Activated CD4-positive, CD25-positive, alpha-beta regulatory T cell (primary cell): ENCODE data around the gene UBE2J2.

ENCODE experiments used
- DNase-seq, 4 experiments: peaks; one replicate each; lab custom pipeline; 2025; lab: John Stamatoyannopoulos, UW

The UBE2J2 gene

GRCh38 chr1:1211541-1212441 is 61.9 kb downstream of the UBE2J2 start:
- no peak for DNase-seq

GRCh38 chr1:1210726-1211540 is 62.7 kb downstream of the UBE2J2 start:
- no peak for DNase-seq

GRCh38 chr1:1208713-1209433 is 64.8 kb downstream of the UBE2J2 start:
- no peak for DNase-seq

- no peak for DNase-seq
Measured at GRCh38 chr1:1207571-1207892, 66.1 kb downstream of the UBE2J2 start.

- DNase-seq = no peak
Measured at GRCh38 chr1:1206966-1207531, 66.6 kb downstream of the UBE2J2 start.

- DNase-seq = no peak
Measured at GRCh38 chr1:1206376-1206965, 67.2 kb downstream of the UBE2J2 start, which contains the start of gene TNFRSF18. TNFRSF18 (minus strand) TSS chr1:1206592; CDS start chr1:1206571, 21 bp downstream.

- no peak for DNase-seq
Measured at GRCh38 chr1:1205769-1206375, 67.8 kb downstream of the UBE2J2 start.

- DNase-seq = no peak
Measured at GRCh38 chr1:1204998-1205768, 68.5 kb downstream of the UBE2J2 start.

- DNase-seq = no peak
Measured at GRCh38 chr1:1204425-1204920, 69.2 kb downstream of the UBE2J2 start.
